ENCODE data around the gene STX16.

DNA sequence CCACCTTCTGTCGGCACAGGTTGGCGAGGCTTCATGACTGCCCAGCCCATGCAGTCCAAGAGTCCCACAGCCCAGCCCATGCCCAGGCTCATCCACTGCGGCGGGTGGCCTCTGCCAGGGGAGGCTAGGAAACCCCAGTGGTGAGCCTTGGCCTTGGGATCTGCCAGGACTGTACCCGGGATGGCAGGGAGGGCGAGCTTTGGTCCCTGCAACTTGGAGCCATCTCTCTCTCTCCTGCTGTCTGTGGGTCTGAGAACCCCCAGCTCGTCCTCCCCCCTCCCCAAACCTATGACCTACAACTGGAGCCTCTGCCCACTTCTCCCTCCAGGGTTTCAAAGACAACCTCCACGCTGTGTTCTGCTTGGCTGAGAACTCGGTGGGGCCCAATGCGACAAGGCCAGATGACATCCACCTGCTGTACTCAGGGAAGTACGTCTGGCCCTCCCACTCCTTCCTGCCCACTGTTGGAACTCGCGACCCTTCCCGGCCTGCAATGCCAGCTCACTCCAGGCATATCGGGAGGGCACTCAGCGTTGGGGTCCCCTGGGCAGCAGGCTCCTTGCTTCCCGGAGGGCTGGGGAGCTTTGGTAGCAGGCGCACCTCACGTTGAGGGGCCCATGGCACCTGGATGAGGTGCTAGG, 61.2 kb downstream of the STX16 start:
- TF ChIP-seq, protein P1, sequence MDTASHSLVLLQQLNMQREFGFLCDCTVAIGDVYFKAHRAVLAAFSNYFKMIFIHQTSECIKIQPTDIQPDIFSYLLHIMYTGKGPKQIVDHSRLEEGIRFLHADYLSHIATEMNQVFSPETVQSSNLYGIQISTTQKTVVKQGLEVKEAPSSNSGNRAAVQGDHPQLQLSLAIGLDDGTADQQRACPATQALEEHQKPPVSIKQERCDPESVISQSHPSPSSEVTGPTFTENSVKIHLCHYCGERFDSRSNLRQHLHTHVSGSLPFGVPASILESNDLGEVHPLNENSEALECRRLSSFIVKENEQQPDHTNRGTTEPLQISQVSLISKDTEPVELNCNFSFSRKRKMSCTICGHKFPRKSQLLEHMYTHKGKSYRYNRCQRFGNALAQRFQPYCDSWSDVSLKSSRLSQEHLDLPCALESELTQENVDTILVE (CRISPR knock-in tag; IDR thresholded peaks at IDR 0.05) = no peak
- TF ChIP-seq SRSF4 (IDR thresholded peaks at IDR 0.05; ENCODE audit: low read depth, low read length, poor library complexity, severe bottlenecking) = no peak
- no peak for TF ChIP-seq ZFP36L1 (CRISPR knock-in tag; IDR thresholded peaks at IDR 0.05)
- TF ChIP-seq, protein P2, sequence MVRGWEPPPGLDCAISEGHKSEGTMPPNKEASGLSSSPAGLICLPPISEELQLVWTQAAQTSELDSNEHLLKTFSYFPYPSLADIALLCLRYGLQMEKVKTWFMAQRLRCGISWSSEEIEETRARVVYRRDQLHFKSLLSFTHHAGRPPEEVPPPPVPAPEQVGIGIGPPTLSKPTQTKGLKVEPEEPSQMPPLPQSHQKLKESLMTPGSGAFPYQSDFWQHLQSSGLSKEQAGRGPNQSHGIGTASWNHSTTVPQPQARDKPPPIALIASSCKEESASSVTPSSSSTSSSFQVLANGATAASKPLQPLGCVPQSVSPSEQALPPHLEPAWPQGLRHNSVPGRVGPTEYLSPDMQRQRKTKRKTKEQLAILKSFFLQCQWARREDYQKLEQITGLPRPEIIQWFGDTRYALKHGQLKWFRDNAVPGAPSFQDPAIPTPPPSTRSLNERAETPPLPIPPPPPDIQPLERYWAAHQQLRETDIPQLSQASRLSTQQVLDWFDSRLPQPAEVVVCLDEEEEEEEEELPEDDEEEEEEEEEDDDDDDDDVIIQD (CRISPR knock-in tag; IDR thresholded peaks at IDR 0.05; ENCODE audit: low read depth) = no peak
- TF ChIP-seq, protein P3, sequence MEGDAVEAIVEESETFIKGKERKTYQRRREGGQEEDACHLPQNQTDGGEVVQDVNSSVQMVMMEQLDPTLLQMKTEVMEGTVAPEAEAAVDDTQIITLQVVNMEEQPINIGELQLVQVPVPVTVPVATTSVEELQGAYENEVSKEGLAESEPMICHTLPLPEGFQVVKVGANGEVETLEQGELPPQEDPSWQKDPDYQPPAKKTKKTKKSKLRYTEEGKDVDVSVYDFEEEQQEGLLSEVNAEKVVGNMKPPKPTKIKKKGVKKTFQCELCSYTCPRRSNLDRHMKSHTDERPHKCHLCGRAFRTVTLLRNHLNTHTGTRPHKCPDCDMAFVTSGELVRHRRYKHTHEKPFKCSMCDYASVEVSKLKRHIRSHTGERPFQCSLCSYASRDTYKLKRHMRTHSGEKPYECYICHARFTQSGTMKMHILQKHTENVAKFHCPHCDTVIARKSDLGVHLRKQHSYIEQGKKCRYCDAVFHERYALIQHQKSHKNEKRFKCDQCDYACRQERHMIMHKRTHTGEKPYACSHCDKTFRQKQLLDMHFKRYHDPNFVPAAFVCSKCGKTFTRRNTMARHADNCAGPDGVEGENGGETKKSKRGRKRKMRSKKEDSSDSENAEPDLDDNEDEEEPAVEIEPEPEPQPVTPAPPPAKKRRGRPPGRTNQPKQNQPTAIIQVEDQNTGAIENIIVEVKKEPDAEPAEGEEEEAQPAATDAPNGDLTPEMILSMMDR (CRISPR knock-in tag; IDR thresholded peaks at IDR 0.05) = no peak
- TF ChIP-seq, protein P4, sequence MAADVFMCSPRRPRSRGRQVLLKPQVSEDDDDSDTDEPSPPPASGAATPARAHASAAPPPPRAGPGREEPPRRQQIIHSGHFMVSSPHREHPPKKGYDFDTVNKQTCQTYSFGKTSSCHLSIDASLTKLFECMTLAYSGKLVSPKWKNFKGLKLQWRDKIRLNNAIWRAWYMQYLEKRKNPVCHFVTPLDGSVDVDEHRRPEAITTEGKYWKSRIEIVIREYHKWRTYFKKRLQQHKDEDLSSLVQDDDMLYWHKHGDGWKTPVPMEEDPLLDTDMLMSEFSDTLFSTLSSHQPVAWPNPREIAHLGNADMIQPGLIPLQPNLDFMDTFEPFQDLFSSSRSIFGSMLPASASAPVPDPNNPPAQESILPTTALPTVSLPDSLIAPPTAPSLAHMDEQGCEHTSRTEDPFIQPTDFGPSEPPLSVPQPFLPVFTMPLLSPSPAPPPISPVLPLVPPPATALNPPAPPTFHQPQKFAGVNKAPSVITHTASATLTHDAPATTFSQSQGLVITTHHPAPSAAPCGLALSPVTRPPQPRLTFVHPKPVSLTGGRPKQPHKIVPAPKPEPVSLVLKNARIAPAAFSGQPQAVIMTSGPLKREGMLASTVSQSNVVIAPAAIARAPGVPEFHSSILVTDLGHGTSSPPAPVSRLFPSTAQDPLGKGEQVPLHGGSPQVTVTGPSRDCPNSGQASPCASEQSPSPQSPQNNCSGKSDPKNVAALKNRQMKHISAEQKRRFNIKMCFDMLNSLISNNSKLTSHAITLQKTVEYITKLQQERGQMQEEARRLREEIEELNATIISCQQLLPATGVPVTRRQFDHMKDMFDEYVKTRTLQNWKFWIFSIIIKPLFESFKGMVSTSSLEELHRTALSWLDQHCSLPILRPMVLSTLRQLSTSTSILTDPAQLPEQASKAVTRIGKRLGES (CRISPR knock-in tag; IDR thresholded peaks at IDR 0.05; ENCODE audit: borderline replicate concordance) = no peak
- TF ChIP-seq ZFP36 (IDR thresholded peaks at IDR 0.05; ENCODE audit: borderline replicate concordance, low read depth, low read length, partially characterized antibody) = no peak
- TF ChIP-seq, protein P5, sequence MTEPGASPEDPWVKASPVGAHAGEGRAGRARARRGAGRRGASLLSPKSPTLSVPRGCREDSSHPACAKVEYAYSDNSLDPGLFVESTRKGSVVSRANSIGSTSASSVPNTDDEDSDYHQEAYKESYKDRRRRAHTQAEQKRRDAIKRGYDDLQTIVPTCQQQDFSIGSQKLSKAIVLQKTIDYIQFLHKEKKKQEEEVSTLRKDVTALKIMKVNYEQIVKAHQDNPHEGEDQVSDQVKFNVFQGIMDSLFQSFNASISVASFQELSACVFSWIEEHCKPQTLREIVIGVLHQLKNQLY (CRISPR knock-in tag; IDR thresholded peaks at IDR 0.05) = no peak
- no peak for TF ChIP-seq TCF12 (IDR thresholded peaks at IDR 0.05)
- no peak for TF ChIP-seq TCF12 (CRISPR knock-in tag; IDR thresholded peaks at IDR 0.05)
- no peak for TF ChIP-seq MEIS1 (CRISPR knock-in tag; IDR thresholded peaks at IDR 0.05; ENCODE audit: borderline replicate concordance)
- TF ChIP-seq EP300 (IDR thresholded peaks at IDR 0.05; ENCODE audit: low read depth in 2 of 2, low read length in 2 of 2) = no peak
- TF ChIP-seq EP300 (CRISPR knock-in tag; IDR thresholded peaks at IDR 0.05; ENCODE audit: borderline replicate concordance) = no peak
- TF ChIP-seq SRF (IDR thresholded peaks at IDR 0.05; ENCODE audit: low read depth, low read length) = no peak
- no peak for TF ChIP-seq CEBPB (IDR thresholded peaks at IDR 0.05; ENCODE audit: borderline replicate concordance, low read depth, low read length)
